ENCODE data around the gene POPDC2. TPM values are rescaled to one million over a fixed set of nuclear protein-coding genes. Genes with fewer than 3 reads are reported as not detected.
"Not testable (repeated sequence)": the region's sequence is repeated elsewhere in the genome, so short reads cannot be mapped to it uniquely, and the experiment has no call there.

POPDC2 gene, protein sequence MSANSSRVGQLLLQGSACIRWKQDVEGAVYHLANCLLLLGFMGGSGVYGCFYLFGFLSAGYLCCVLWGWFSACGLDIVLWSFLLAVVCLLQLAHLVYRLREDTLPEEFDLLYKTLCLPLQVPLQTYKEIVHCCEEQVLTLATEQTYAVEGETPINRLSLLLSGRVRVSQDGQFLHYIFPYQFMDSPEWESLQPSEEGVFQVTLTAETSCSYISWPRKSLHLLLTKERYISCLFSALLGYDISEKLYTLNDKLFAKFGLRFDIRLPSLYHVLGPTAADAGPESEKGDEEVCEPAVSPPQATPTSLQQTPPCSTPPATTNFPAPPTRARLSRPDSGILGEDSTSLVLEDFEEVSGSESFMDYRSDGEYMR
- total RNA-seq (2014; rRNA removed; shearing (Covaris generic)) = 0.38 TPM in 1 of 2 replicates, not detected in the other
- not detected in 2 replicates for polyA plus RNA-seq (2014; cell fraction: nucleus; rRNA removed)

DNA sequence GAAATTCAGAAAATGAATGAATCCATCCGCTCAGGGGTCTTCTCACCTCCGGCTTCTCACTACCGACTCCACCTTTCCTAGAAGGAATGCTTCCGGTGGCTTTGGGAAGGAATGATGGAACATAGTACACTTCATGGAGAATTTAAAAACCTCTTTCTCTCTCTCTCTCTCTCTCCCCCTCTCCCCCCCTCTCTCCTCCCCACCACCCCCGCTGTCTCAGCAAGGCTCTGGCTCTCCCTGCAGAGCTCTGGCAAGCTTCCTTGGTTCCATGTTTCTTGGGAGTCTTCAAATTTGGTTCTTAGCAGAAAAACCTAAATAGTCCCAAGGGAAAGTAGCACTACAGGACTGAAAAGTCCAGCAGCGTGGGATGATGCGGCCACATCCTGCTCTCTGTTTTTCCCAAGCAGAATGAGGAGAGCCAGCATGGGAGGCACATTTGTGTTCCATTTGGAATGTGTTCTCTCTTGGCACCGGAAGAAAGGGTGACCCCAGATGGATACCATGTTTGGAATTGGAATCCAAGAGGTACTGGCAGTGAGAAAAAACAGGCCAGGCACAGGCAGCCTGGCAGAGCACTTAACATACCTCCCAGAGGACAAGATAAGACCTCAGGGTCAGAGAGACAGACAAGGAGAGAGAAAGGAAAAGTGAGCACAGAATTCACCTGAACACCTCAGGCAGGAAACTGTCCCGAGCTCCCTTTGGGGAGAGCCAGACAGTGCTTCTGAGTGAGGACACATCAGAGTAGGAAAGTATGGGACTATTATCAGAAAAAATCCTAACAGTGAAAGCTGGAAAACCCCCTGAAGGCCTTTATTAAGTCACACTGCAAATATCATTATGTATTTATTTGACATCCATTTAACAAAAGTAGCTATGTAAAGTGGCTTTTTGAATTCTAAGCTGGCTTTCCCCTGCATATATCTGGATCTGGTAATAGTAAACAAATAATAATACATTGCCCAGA is at the start of gene POPDC2:
POPDC2 (minus strand) TSS at position 116 of the 967 bp plus-strand sequence. CDS start 166 bp downstream, outside the sequence.
- DNase-seq (ENCODE audit: extremely low read depth, low read depth) = no peak

DNA sequence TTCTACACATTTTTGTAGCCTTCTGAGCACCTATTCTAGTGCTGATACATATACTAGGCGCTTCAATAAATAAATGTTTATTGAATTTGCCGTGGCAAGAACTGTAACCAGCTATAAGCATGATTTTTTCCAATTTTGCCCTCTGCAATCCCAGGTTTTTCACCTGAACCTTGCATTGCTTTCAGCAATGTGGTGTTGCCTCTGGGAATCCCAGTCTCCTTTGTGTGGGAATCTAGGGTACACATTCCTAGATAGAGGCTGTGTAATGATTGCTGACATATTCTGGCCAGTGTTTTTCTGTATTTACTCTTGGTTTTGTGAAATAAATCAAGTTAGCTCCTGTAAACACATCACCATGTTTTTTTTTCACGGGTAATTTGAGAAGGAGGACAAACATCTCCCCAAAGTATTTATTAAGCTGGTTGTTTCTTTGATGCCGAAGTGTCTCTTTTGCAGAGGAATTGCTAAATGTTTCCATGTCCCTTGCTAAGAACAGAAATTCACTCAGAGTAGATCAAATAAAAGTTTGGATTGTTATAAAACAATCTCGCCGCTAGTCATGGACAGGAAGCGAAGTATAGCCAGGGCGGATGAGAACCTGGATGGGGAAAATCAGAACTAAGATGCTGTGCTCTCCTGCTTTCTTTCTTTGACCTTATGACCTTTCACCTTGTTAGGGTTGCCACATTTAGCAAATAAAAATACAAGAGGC is 43.6 kb upstream of the POPDC2 start:
- no peak for DNase-seq (ENCODE audit: extremely low read depth, low read depth)

DNA sequence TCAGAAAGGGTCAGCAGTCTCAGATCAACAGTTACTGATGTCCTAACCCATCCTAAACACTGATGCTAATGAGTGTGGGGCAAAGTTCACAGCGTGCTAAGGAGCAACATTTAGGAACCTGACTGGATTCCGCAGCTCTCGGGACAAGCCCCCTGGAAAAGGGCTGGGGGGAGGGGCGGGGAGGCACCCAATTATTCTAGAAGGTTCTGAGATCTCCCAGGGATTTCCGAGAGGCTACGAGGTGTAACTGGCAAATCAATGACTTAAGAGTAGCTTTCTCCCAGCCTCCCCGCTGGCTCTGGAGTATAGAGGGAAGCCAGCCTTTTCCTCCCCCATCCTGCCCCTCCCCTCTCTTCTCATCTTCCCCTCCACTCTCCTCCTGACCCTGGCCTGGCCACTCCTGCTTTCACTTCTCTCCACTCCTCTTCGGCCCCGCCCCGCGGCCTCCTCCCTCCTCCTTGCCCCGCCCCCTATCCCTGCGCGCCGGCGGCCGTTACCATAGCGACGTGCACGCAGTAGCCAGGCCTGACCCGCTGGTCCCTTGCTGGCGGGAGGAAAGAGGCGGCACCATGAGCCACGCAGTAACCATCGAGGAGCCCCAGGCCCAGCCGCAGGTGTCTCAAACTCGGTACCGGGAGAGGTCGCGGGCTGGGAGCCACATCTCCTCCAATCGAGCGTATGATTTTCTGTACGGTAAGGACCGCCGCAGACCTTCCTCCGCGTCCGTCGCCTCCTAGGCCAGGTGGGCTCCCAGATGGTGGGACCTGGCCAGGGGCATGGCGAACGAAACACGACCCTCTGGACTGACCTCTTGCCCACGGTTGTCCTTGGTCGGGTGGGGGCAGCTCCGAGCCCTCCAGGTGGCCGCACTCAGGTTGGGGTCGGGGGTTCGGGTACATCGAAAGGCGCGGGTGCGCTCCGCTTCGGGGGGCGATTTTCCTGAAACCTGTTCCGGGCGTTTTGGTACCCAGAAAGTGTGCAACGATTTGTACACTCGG is 42.4 kb upstream of the POPDC2 start, which contains the start of gene CFAP91:
CFAP91 (plus strand) TSS at position 493 of the 998 bp plus-strand sequence; CDS start at position 570, 77 bp downstream.
- peak; percentile 82 for DNase-seq (ENCODE audit: extremely low read depth, low read depth)

DNA sequence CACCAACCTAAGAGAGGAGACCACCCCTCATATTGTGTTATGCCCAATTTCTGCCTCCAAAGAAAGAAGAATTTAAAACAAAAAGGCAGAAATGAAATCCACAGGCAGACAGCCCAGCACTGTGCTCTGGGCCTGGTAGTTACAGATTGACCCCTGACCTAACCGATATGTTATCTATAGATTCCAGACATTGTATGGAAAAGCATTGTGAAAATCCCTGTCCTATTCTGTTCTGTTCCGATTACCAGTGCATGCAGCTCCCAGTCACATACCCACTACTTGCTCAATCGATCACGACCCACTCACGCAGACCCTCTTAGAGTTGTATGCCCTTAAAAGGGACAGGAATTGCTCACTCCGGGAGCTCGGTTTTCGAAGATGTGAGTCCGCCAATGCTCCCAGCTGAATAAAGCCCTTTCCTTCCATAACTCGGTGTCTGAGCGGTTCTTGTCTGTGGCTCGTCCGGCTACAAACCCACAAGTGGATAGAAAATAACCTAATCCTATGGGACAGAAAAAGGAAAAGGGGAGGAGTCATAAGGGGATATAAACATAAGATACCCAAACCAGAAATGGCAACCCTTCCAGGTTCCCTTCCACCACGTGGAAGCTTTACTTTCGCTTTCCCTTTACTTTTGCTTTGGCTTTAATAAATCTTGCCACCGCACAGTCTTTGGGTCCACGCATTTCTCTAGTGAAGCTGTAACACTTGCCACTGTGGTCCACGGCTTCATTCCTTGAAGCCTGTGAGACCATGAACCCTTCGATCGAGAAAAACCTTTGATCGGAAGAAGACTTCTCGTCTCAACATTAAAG is 40.7 kb upstream of the POPDC2 start:
- DNase-seq (ENCODE audit: extremely low read depth, low read depth) = no peak

DNA sequence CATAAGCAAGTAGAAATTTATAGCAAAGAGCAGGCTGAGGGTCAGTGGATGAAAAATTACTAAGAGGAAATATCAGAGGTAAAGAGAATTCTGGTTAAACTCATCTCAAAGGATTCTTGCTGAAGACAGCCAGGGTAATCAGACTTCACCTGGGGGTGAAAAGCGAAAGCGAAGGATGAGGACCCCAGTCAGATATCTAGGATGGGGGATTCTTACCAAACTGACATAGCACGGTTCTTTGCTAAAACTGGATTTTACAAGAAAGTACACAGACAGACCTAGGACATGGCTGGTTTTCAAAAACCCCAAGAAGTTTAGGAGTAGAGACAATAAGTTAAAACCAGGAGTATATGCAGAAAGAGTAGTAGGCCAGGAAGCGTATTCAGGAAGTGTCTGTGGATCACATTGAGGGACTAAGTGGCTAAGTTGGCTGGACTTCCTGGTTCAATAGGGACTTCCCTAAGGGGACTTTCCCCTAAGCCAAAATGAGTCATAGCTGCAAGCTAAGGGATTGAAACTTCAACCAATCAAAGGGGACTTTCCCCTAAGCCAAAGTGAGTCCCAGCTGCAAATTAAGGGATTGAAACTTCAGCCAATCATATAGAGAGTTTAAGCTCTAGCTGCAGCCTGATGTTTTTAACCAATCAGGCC is 40.0 kb upstream of the POPDC2 start:
- DNase-seq (ENCODE audit: extremely low read depth, low read depth) = no peak

DNA sequence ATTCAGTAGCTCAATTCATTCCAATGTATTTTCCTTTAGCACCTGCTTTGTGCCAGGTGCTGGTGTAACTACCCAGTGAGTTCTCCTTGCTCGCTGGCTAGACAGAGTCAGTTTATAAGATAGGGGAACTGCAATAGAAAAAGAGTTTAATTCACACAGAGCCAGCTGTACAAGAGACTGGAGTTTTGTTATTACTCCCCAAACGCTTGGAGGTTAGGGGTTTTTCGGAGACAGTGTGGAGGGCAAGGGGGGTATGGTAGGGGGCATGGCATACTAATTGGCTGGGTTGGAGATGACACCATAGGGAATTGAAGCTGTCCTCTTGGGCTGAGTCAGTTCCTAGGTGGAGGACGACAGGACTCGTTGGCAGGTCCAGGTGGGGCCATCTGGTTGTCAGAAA is 37.0 kb upstream of the POPDC2 start:
- DNase-seq (ENCODE audit: extremely low read depth, low read depth) = no peak

DNA sequence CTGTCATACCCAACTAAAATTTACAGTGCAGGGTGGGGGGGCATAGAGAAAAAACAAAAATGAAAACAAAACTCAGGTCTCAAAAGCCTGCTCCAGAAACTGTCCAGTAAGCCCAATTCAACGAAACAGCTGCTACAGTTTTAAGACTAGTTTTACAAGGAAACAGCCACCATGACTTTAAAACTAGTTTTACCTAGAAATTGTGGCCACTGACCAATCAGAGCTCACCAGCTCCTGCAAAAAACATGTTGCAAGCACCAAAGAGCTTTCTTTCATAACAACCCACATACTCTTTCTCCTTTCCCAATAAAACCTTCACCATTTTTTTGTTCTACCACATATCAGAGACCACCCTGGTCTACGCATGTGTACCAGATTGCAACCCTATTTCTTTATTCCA is 35.1 kb upstream of the POPDC2 start:
- no peak for DNase-seq (ENCODE audit: extremely low read depth, low read depth)

DNA sequence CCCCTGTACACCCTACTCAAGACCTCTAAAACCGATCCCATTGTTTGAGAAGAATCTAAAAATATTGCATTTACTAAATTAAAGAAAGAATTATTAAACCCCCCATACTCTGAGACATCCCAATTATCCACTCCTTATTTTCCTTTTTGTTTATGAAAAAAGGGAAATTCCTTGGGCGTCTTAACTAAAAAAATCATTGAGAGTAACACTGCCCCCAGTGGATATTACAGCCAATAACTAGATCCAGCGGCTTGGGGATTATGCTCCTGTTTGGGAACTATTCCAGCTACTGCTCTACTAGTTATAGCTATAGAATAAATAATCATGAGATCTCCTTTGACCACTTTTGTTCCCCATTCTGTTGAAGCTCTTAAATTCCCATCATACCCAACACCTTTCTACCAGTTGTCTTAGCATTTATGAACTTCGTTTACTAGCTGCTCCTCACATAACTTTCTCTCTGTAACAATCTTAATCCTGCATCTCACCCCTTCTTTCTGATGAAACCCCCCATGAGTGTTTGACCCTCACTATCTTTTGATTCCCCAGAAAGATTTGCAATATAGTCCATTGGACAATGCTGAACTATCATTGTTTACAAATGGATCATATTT is 29.8 kb upstream of the POPDC2 start:
- DNase-seq (ENCODE audit: extremely low read depth, low read depth) = no peak

DNA sequence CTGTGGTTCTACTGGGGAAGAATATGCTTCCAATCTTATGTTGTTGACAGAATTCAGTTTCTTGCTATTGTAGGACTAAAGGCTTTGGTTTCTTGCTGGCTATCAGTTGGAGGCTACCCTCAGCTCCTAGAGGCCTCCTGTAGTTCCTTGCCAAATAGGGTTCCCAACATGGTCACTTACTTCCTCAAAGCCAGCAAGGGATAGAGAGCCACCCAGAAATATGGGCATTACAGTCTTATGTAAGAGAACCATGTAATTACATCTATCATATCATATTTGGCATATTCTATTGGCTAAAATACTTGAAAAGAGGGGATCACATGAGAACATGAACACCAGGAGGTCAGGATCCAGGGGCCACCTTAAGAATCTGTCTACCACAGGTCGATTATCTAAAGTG is 23.0 kb upstream of the POPDC2 start:
- no peak for DNase-seq (ENCODE audit: extremely low read depth, low read depth)

DNA sequence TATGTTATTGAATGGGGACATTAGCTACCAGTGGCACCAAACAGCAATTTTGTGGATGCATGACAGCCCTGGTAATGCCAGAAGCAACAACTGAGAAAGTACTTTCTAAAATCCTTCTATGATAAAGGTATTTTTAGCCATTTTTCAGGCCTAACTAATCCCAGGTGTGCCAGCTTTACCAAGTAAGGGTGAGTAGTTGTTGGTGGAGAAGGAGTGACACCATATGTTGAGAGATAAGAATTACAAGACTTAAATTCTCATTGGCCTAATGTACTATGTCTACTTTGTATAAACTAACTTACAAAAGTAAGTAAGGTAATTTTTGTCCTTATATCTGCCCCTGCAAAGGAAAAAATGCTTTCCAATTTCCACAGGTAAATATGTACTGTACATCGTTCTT is 20.9 kb upstream of the POPDC2 start:
- DNase-seq (ENCODE audit: extremely low read depth, low read depth) = peak; percentile 20

DNA sequence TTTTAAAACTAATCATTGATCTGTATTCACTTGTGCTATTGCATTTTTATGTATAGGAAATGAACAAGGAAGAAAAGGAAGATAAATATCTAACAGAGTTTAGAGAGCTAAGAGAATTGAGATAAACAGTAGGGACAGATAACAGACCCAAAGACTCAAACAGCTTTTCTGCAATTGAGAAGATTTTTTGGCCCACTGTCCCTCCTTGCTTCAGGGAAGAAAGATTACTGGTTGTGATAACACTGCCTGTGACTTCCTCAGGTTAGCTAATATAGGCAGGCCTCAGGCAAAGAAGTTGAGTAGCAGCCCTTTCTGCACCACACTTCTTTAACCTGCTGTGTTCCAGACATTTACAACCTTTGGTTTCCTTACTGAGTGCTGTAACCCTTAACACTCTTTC is 19.5 kb upstream of the POPDC2 start:
- DNase-seq (ENCODE audit: extremely low read depth, low read depth) = no peak

DNA sequence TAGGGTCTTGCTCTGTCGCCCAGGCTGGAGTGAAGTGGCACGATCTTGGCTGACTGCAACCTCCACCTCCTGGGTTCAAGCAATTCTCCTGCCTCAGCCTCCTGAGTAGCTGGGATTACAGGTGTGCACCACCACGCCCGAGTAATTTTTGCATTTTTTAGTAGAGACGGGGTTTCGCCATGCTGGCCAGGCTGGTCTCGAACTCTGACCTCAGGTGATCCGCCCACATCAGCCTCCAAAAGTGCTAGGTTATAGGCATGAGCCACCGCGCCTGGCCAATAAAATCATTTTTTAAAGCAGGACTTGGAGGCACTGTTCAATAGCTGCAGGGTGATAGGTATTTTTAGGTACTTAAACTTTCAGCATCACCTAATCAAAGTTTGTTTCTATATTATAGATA is 17.8 kb upstream of the POPDC2 start:
- DNase-seq (ENCODE audit: extremely low read depth, low read depth) = not testable (repeated sequence)

DNA sequence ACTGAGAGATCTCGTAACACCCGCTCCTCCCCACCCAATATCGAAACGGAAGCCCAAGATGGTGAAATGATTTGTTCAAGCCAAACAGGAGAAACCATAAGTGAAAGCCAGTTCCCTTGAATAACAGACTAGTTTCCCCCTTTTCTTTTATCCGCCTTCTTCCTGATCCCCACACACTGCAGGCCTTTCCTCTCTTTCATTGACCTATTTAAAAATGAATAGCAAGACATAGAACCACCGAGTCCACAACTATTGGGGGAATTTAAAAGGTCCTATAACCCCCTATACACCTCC is 17.2 kb upstream of the POPDC2 start:
- no peak for DNase-seq (ENCODE audit: extremely low read depth, low read depth)

DNA sequence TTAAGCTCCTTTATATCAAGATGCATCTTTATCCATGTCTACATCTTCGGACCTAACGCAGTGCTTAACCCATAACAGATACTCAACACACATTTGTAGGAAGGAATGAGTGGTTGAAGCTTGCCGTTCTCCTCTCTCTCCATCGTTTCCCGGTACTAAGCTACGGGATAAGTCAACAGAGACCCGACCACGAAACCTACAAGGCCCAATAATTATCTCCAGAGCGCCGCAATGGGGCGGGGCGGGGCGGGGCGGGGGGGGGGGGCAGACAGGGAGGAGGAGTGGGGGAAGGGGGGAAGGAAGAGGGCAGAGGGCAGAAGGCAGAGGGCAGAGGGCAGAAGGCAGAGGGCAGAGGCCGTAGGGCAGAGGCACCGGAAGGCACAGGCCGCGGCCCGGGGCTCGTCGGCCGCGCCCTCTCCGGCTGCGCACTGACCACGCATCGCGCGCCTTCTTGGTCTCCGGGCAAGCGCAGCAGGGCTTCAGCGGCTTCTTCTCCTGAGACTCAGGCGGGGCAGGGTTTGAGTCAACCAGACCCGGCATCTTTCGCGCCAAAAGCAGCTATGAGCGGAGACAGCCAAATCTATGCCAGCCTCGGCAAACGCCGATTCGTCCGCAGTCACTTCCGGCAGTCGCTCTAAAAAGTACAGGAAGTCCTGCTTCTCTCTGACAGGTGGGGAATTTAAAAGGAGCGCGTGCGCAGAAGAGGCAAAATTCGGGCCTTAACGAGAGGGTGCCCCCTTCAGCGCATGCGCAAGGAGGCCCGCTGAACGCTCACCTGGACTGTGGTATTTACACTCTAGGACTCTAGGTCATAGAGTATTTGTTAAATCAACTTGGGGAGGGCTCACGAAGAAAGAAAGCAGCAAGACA is 16.6 kb upstream of the POPDC2 start, which contains the start of gene COX17:
COX17 (minus strand) TSS at position 636 of the 870 bp plus-strand sequence; CDS start at position 540, 96 bp downstream.
- peak; percentile 88 for DNase-seq (ENCODE audit: extremely low read depth, low read depth)

DNA sequence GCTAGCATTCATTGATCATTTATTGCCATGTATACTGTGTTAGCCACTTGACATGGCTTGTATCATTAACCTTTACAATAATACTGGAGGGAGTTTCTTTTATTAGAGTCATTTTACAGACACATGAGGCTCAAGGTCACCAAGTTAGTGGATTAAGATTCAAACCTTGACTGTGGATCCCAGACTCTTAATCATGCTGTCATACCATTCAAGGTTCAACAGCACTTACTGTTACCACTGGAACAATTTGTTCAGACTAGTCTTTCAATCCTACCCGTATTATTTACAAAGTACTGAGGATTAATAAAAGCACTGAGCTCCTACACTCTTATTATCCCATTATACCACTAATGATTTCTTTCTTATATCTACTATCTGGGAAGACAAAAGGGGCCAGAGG is 15.6 kb upstream of the POPDC2 start:
- DNase-seq (ENCODE audit: extremely low read depth, low read depth) = no peak

DNA sequence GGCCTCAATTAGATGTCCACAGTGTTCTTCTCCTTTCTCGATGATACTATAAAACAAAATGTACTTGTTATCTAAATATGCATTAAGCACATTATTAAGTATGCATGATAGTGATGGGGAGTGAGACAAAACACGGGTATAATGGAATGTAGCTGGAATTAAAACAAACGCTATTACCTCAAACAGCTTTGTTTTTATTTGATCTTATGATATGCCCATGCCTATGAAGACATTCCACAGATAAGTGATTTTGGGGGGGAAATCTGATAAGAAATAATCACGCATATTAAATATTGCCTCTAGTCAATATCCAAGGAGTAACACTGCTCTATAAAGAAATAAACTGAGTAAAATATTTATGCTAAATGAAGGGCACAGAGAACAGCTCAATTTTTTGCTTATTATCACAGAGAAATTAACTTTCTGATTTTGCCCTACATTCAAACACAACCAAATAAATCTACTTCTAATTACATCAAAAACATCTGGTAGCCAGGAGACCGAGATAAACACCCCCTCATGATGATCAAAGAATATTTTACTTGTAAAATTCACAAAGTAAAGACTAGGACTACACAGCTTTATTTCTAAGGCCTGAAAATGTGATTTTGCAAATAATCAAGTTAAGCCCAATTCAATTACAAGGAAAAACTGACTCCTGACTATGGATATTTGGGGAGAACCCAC is 14.9 kb upstream of the POPDC2 start:
- DNase-seq (ENCODE audit: extremely low read depth, low read depth) = no peak
